ENCODE results near the gene ORC1. TPM values are rescaled to one million over a fixed set of nuclear protein-coding genes. Genes with fewer than 3 reads are reported as not detected.

Gene ORC1
- total RNA-seq, 1 experiment from 2014 or later, result 25.6 TPM

DNA sequence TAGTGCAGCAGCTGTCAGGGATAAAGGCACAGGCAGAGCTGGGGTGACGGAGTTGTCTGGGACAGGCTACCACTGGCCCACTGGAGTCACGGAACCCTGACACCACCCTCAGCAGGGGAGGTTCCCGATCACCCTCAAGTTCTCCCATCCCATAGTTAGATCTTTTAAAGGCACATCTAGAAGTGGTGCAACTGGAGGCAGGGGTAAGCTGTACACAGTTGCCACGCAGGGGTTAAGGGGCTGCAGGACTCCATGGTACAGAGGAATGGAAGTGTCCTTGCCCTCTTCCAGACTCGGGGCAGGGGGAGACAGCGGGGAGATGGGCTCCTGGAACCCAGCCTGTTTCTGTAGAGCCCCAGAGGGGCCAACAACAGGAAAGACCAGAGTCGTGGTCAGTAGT lies 51.5 kb downstream of the ORC1 start:
- Histone ChIP-seq H2AFZ (ENCODE audit: low read depth, low read length, poor library complexity, severe bottlenecking) (no peak overlapping the region), H3K4me3 (replicated peaks in 1 of 2; ENCODE audit: low read depth in 1 of 2, low read length in 2 of 2) (no peak overlapping the region), H3K27me3 (ENCODE audit: insufficient read depth, low read length) (no peaks in the 10 kb centered on the region), H3K9ac (ENCODE audit: low read length) (no peak overlapping the region), H3K9me3 (ENCODE audit: control insufficient read depth in 1 of 2, insufficient read depth in 1 of 2, low read depth in 1 of 2, low read length in 2 of 2) (no peaks in the 10 kb centered on the region), H3K79me2 (ENCODE audit: insufficient read depth, low read length) (no peaks in the 10 kb centered on the region), H3K27ac (ENCODE audit: low read depth, low read length) (no peak overlapping the region), H4K20me1 (ENCODE audit: insufficient read depth) (no peaks in the 10 kb centered on the region), H3K36me3 (ENCODE audit: control insufficient read depth in 1 of 2, insufficient read depth in 2 of 2, low read length in 2 of 2) (peaks cover 30 to 35% of the 10 kb centered on the region in 2 experiments; a peak in 3 of 4 replicates), H3K4me1 (ENCODE audit: control insufficient read depth in 1 of 2, insufficient read depth in 2 of 2, low read length in 2 of 2) (no peaks in the 10 kb centered on the region), H3K4me2 (ENCODE audit: low read length) (no peak overlapping the region), H3K9me2 (ENCODE audit: insufficient read depth) (no peaks in the 10 kb centered on the region)
- RAD21 ChIA-PET (ENCODE audit: low non-redundant PET in 1 of 2, low total read pairs in 2 of 2, uncharacterized antibody in 2 of 2, unreplicated experiment in 2 of 2), result no interaction called here
- BruUV-seq (replicated peaks), result no TSS peak
- ATAC-seq, result no peak
- no peak for DNase-seq (ENCODE audit: low read depth, low spot score)
- TF ChIP-seq RAD21 (IDR thresholded peaks at IDR 0.05; ENCODE audit: low read depth) (no peak), EZH2phosphoT487 (IDR thresholded peaks at IDR 0.05; ENCODE audit: borderline replicate concordance) (no peak), ZFX (IDR thresholded peaks at IDR 0.05) (no peak), SP1 (IDR thresholded peaks at IDR 0.05; ENCODE audit: low read depth) (no peak), CEBPB (IDR thresholded peaks at IDR 0.05; ENCODE audit: low read depth) (no peak), SRF (IDR thresholded peaks at IDR 0.05; ENCODE audit: low read depth) (no peak), EZH2 (IDR thresholded peaks at IDR 0.05) (no peak), EGR1 (IDR thresholded peaks at IDR 0.05; ENCODE audit: low read depth) (no peak)
- TF ChIP-seq, protein P1, sequence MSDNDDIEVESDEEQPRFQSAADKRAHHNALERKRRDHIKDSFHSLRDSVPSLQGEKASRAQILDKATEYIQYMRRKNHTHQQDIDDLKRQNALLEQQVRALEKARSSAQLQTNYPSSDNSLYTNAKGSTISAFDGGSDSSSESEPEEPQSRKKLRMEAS (IDR thresholded peaks at IDR 0.05), result no peak
- POLR2A ChIA-PET, result no interaction called here
- intact Hi-C loops (cut with micrococcal nuclease), result no loop called here
- CTCF ChIA-PET, result no interaction called here

DNA sequence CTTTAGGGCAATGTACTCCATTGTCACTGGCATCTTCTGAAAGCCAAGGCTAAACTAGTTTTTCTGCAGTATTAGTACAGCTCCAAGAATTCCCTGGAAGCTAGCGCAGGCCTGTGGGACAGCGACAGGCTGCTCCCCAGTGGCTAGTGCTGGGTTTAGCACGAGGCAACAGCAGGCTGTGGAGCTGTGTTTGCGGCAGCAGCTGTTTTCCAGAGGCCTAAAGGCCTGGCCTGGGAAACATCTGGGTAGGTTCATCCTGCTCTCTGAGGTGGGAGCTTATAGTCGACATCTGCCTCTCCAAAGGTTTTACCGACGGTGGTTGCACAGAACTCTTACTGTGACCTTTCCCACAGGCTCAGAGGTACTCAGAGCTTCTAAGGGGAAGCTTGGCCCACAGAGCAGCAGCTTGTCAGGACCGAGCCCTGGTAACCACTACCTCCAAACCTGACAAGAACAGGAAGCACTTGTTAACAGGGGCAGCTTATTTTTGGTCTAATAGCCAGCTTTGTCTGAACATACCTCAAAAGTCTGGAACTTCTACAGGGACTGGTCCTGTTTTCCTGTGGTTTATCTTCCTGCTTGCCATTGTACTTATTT lies 55.4 kb downstream of the ORC1 start:
- RAD21 ChIA-PET (ENCODE audit: low non-redundant PET in 1 of 2, low total read pairs in 2 of 2, uncharacterized antibody in 2 of 2, unreplicated experiment in 2 of 2), result interaction anchor here (0.6 to 1.3 kb wide), 4 partner anchors 221 to 293 kb away, joined by 3 to 4 read pairs (median 3); no protein-coding TSS in a partner anchor
- H4K20me1 ChIP-seq (ENCODE audit: insufficient read depth), result no peaks in the 10 kb centered on the region
- no peaks in the 10 kb centered on the region for H3K4me1 ChIP-seq (ENCODE audit: control insufficient read depth in 1 of 2, insufficient read depth in 2 of 2, low read length in 2 of 2)
- H3K9me3 ChIP-seq (ENCODE audit: control insufficient read depth in 1 of 2, insufficient read depth in 1 of 2, low read depth in 1 of 2, low read length in 2 of 2), result no peaks in the 10 kb centered on the region
- no peaks in the 10 kb centered on the region for H3K9me2 ChIP-seq (ENCODE audit: insufficient read depth)
- peaks cover 0 to 11% of the 10 kb centered on the region in 2 experiments; a peak in 2 of 4 replicates for H3K36me3 ChIP-seq (ENCODE audit: control insufficient read depth in 1 of 2, insufficient read depth in 2 of 2, low read length in 2 of 2)
- POLR2A ChIA-PET, result interaction anchor here (1.2 kb wide), 1 partner anchor 16 kb away, joined by 3 read pairs; no protein-coding TSS in a partner anchor
- TF ChIP-seq, protein P2, sequence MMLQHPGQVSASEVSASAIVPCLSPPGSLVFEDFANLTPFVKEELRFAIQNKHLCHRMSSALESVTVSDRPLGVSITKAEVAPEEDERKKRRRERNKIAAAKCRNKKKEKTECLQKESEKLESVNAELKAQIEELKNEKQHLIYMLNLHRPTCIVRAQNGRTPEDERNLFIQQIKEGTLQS (IDR thresholded peaks at IDR 0.05), result no peak
- TF ChIP-seq, protein P3, sequence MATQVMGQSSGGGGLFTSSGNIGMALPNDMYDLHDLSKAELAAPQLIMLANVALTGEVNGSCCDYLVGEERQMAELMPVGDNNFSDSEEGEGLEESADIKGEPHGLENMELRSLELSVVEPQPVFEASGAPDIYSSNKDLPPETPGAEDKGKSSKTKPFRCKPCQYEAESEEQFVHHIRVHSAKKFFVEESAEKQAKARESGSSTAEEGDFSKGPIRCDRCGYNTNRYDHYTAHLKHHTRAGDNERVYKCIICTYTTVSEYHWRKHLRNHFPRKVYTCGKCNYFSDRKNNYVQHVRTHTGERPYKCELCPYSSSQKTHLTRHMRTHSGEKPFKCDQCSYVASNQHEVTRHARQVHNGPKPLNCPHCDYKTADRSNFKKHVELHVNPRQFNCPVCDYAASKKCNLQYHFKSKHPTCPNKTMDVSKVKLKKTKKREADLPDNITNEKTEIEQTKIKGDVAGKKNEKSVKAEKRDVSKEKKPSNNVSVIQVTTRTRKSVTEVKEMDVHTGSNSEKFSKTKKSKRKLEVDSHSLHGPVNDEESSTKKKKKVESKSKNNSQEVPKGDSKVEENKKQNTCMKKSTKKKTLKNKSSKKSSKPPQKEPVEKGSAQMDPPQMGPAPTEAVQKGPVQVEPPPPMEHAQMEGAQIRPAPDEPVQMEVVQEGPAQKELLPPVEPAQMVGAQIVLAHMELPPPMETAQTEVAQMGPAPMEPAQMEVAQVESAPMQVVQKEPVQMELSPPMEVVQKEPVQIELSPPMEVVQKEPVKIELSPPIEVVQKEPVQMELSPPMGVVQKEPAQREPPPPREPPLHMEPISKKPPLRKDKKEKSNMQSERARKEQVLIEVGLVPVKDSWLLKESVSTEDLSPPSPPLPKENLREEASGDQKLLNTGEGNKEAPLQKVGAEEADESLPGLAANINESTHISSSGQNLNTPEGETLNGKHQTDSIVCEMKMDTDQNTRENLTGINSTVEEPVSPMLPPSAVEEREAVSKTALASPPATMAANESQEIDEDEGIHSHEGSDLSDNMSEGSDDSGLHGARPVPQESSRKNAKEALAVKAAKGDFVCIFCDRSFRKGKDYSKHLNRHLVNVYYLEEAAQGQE (IDR thresholded peaks at IDR 0.05; ENCODE audit: low read depth), result no peak
- TF ChIP-seq RAD21 (IDR thresholded peaks at IDR 0.05; ENCODE audit: low read depth) (peak; percentile 65), EZH2 (IDR thresholded peaks at IDR 0.05) (no peak)
- TF ChIP-seq, protein P1 (IDR thresholded peaks at IDR 0.05), result no peak
- TF ChIP-seq, protein P4, sequence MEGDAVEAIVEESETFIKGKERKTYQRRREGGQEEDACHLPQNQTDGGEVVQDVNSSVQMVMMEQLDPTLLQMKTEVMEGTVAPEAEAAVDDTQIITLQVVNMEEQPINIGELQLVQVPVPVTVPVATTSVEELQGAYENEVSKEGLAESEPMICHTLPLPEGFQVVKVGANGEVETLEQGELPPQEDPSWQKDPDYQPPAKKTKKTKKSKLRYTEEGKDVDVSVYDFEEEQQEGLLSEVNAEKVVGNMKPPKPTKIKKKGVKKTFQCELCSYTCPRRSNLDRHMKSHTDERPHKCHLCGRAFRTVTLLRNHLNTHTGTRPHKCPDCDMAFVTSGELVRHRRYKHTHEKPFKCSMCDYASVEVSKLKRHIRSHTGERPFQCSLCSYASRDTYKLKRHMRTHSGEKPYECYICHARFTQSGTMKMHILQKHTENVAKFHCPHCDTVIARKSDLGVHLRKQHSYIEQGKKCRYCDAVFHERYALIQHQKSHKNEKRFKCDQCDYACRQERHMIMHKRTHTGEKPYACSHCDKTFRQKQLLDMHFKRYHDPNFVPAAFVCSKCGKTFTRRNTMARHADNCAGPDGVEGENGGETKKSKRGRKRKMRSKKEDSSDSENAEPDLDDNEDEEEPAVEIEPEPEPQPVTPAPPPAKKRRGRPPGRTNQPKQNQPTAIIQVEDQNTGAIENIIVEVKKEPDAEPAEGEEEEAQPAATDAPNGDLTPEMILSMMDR (IDR thresholded peaks at IDR 0.05 in 2 of 3, conservative IDR thresholded peaks at IDR 0.05 in 1 of 3; ENCODE audit: borderline replicate concordance in 1 of 3, insufficient read depth in 1 of 3, low read depth in 2 of 3, low read length in 2 of 3), result peak; percentile 14 to 48 (median 48); a peak in 5 of 6 replicates
- no peak overlapping the region for H3K27ac ChIP-seq (ENCODE audit: low read depth, low read length)
- H3K4me3 ChIP-seq (replicated peaks in 1 of 2; ENCODE audit: low read depth in 1 of 2, low read length in 2 of 2), result no peak overlapping the region
- no peak overlapping the region for H3K4me2 ChIP-seq (ENCODE audit: low read length)
- no peak overlapping the region for H2AFZ ChIP-seq (ENCODE audit: low read depth, low read length, poor library complexity, severe bottlenecking)
- no peaks in the 10 kb centered on the region for H3K27me3 ChIP-seq (ENCODE audit: insufficient read depth, low read length)
- H3K9ac ChIP-seq (ENCODE audit: low read length), result no peak overlapping the region
- CTCF ChIA-PET, result interaction anchor here (1.0 to 2.0 kb wide), 3 partner anchors 16 to 452 kb away, joined by 3 to 14 read pairs (median 4); no protein-coding TSS in a partner anchor
- DNase-seq (ENCODE audit: low read depth, low spot score), result no peak
- BruUV-seq (replicated peaks), result no TSS peak
- no peaks in the 10 kb centered on the region for H3K79me2 ChIP-seq (ENCODE audit: insufficient read depth, low read length)
- intact Hi-C loops (cut with micrococcal nuclease), result loop anchor here (1.0 to 10.0 kb wide), 3 partner anchors 207 to 454 kb away; partner anchors contain the start of gene ZFYVE9
- ATAC-seq, result peak; percentile 89

Data from HCT116 (cell line).